A549 (cell line): ENCODE results near the gene LPAR1. TPM values are rescaled to one million over a fixed set of nuclear protein-coding genes. Genes with fewer than 3 reads are reported as not detected.

Experiments
- ATAC-seq, 2 experiments: fragments of 200-7000 bp in 1 of 2; fragments of >200 bp in 1 of 2; cut with Nextera tagmentation in 1 of 2; cut with Tn5 transposase in 1 of 2; 3 replicates each; pipeline versions ENCODE4 v1.8.0 to v1.9.1; 2018 to 2020; ENCODE audit warnings: mild to moderate bottlenecking in 1 of 2, moderate library complexity in 1 of 2
- CTCF ChIA-PET: fragments of 300-600 bp; sonication (Branson Sonifier 250); formaldehyde crosslinking; extraction: SDS; loops from one replicate; lab custom pipeline; 2021; ENCODE audit warnings: antibody characterized with exemption, inconsistent platforms; lab: Yijun Ruan, JAX
- POLR2A ChIA-PET: fragments of 350-600 bp; formaldehyde crosslinking; extraction: SDS; loops from one replicate; lab custom pipeline; 2021; ENCODE audit warnings: antibody characterized with exemption, inconsistent platforms; lab: Yijun Ruan, JAX
- DNase-seq, 2 experiments: peaks; one replicate each; pipeline versions ENCODE4 v3.0.0 to v3.0.0-alpha.2; 2011 to 2016; ENCODE audit warnings: low read depth in 1 of 2, low spot score in 1 of 2
- FAIRE-seq: peaks from 2 replicates; lab custom pipeline; 2011; peaks lifted over from hg19 to GRCh38; lab: Jason Lieb, UNC
- H3K27ac ChIP-seq, 2 experiments: fragments of >200 bp; sonication (Bioruptor Twin); formaldehyde crosslinking; 3 replicates each; pipeline ENCODE4 v1.5.1; 2016 to 2017
- H3K4me1 ChIP-seq: fragments of >200 bp; sonication (Bioruptor Twin); formaldehyde crosslinking; 3 replicates; pipeline ENCODE4 v1.6.1; 2016
- H3K4me2 ChIP-seq: fragments of >200 bp; sonication (Bioruptor Twin); formaldehyde crosslinking; 3 replicates; pipeline ENCODE4 v1.6.1; 2016
- H3K4me3 ChIP-seq: fragments of >200 bp; sonication (Bioruptor Twin); formaldehyde crosslinking; 3 replicates; pipeline ENCODE4 v1.5.1; 2016
- H3K9me3 ChIP-seq: fragments of >200 bp; sonication (Bioruptor Twin); formaldehyde crosslinking; 3 replicates; pipeline ENCODE4 v1.6.1; 2016
- BHLHE40 ChIP-seq: IDR thresholded peaks from 2 replicates; pipeline ENCODE4 v1.6.1; 2012; ENCODE audit warnings: low read depth, low read length, inconsistent platforms
- CBX2 ChIP-seq: fragments of 200-600 bp; sonication (generic); IDR thresholded peaks from 2 replicates; pipeline ENCODE4 v1.6.1; 2016; ENCODE audit warnings: low read depth, mild to moderate bottlenecking, borderline replicate concordance
- CHD2 ChIP-seq: fragments of 150-350 bp; IDR thresholded peaks from 2 replicates; pipeline ENCODE4 v1.6.1; 2014; ENCODE audit warnings: low read length; ENCODE audit not compliant: partially characterized antibody
- EHF ChIP-seq: fragments of 250-450 bp; sonication (Bioruptor Pico); IDR thresholded peaks from 2 replicates; pipeline ENCODE4 v1.5.0; 2020; ENCODE audit warnings: mild to moderate bottlenecking
- EHMT2 ChIP-seq: fragments of 200-600 bp; sonication (generic); IDR thresholded peaks from 2 replicates; pipeline ENCODE4 v1.6.1; 2016; ENCODE audit warnings: antibody characterized with exemption, low read depth, mild to moderate bottlenecking, moderate library complexity
- EP300 ChIP-seq, 2 experiments: fragments of >200 bp; sonication (Bioruptor Twin); formaldehyde crosslinking; IDR thresholded peaks; 2 replicates in 1 of 2; 3 replicates in 1 of 2; pipeline ENCODE4 v1.6.1; 2016 to 2017
- ESRRA ChIP-seq: fragments of 150-350 bp; IDR thresholded peaks from 2 replicates; pipeline ENCODE4 v1.6.1; 2014; ENCODE audit warnings: mild to moderate bottlenecking, low read length, borderline replicate concordance
- FOXS1 ChIP-seq: fragments of 250-450 bp; sonication (Bioruptor Pico); IDR thresholded peaks from 2 replicates; pipeline ENCODE4 v1.5.0; 2020; ENCODE audit warnings: mild to moderate bottlenecking, moderate library complexity
- GATA3 ChIP-seq: IDR thresholded peaks from 2 replicates; pipeline ENCODE4 v1.6.1; 2012; ENCODE audit warnings: borderline replicate concordance
- HEYL ChIP-seq: fragments of 250-450 bp; sonication (Bioruptor Pico); IDR thresholded peaks from 2 replicates; pipeline ENCODE4 v1.8.0; 2021; ENCODE audit warnings: mild to moderate bottlenecking, moderate library complexity
- HOXB13 ChIP-seq: fragments of 250-450 bp; sonication (Bioruptor Pico); IDR thresholded peaks from 2 replicates; pipeline ENCODE4 v1.5.0; 2020; ENCODE audit warnings: low read depth, mild to moderate bottlenecking, moderate library complexity
- JUN ChIP-seq, 2 experiments: fragments of >200 bp; sonication (Bioruptor Twin); formaldehyde crosslinking; IDR thresholded peaks; 2 replicates in 1 of 2; 3 replicates in 1 of 2; pipeline ENCODE4 v1.6.1; 2016 to 2017
- KDM5A ChIP-seq: fragments of 200-600 bp; sonication (generic); IDR thresholded peaks from 2 replicates; pipeline ENCODE4 v1.6.1; 2016; ENCODE audit warnings: antibody characterized with exemption, mild to moderate bottlenecking
- MAFK ChIP-seq: fragments of 450-650 bp; IDR thresholded peaks from 2 replicates; pipeline ENCODE4 v1.6.1; 2014; ENCODE audit not compliant: partially characterized antibody
- MAZ ChIP-seq: fragments of 150-350 bp; IDR thresholded peaks from 2 replicates; pipeline ENCODE4 v1.6.1; 2014; ENCODE audit warnings: antibody characterized with exemption, low read depth, low read length, borderline replicate concordance
- MYC ChIP-seq: IDR thresholded peaks from 2 replicates; pipeline ENCODE4 v1.6.1; 2012; ENCODE audit warnings: mild to moderate bottlenecking, inconsistent platforms, low read length, improper control_type of control experiment, borderline replicate concordance
- NFE2L2 ChIP-seq: fragments of 150-350 bp; conservative IDR thresholded peaks from 2 replicates; pipeline ENCODE4 v1.6.1; 2014; ENCODE audit warnings: low read length
- NR3C1 ChIP-seq: fragments of >200 bp; sonication (Bioruptor Twin); formaldehyde crosslinking; IDR thresholded peaks from 3 replicates; pipeline ENCODE4 v1.6.1; 2017
- POLR2AphosphoS2 ChIP-seq: conservative IDR thresholded peaks from 2 replicates; pipeline ENCODE4 v1.6.1; 2012; ENCODE audit warnings: low read length, improper control_type of control experiment, inconsistent platforms
- RAD21 ChIP-seq, 2 experiments: fragments of >200 bp in 1 of 2; sonication (Bioruptor Twin) in 1 of 2; formaldehyde crosslinking in 1 of 2; IDR thresholded peaks in 1 of 2; conservative IDR thresholded peaks in 1 of 2; 2 replicates in 1 of 2; 3 replicates in 1 of 2; pipeline ENCODE4 v1.6.1; 2012 to 2018; ENCODE audit warnings: inconsistent platforms in 1 of 2
- RARB ChIP-seq: fragments of 250-450 bp; sonication (Bioruptor Pico); IDR thresholded peaks from 2 replicates; pipeline ENCODE4 v1.8.0; 2021; ENCODE audit warnings: mild to moderate bottlenecking, moderate library complexity
- RCOR1 ChIP-seq: fragments of 150-350 bp; IDR thresholded peaks from 2 replicates; pipeline ENCODE4 v1.6.1; 2014; ENCODE audit warnings: antibody characterized with exemption, low read length, low read depth
- RFX5 ChIP-seq: fragments of 450-650 bp; IDR thresholded peaks from 2 replicates; pipeline ENCODE4 v1.7.1; 2014; ENCODE audit warnings: antibody characterized with exemption, mild to moderate bottlenecking, moderate library complexity
- ZC3H11A ChIP-seq: fragments of 450-650 bp; IDR thresholded peaks from 2 replicates; pipeline ENCODE4 v1.6.1; 2014; ENCODE audit warnings: antibody characterized with exemption, mild to moderate bottlenecking
- ZFP36 ChIP-seq: fragments of 450-650 bp; IDR thresholded peaks from 2 replicates; pipeline ENCODE4 v1.6.1; 2014; ENCODE audit warnings: borderline replicate concordance; ENCODE audit not compliant: partially characterized antibody
- ZSCAN20 ChIP-seq: fragments of 250-450 bp; sonication (Bioruptor Pico); IDR thresholded peaks from 2 replicates; pipeline ENCODE4 v1.8.0; 2022; ENCODE audit warnings: mild to moderate bottlenecking, moderate library complexity
- WGBS: methylation state at CpG from one replicate; pipeline ENCODE4 v1.1.6; 2017; ENCODE audit errors: missing lambda C conversion rate; 5-methylcytosine and 5-hydroxymethylcytosine counted together
- polyA plus RNA-seq, 4 experiments: library from polyadenylated mRNA; depleted of rRNA in 3 of 4; stranded (reverse); fragments of >200 nt; fragmentation: RNase III in 1 of 4; extraction: RNeasy Plus Mini Kit Qiagen cat#74134 plus additional on column Dnase treatment in 1 of 4; gene quantifications; 2 replicates in 3 of 4; 3 replicates in 1 of 4; pipeline ENCODE4 v1.2.3, GENCODE V29; 2011 to 2017
- TF ChIP-seq, protein P1 (sequence below): fragments of 250-450 bp; sonication (Bioruptor Pico); IDR thresholded peaks from 2 replicates; pipeline ENCODE4 v1.5.0; 2021; ENCODE audit warnings: mild to moderate bottlenecking, moderate library complexity, borderline replicate concordance
- TF ChIP-seq, protein P2 (sequence below): fragments of 450-650 bp; IDR thresholded peaks from 2 replicates; pipeline ENCODE4 v1.6.1; 2014; ENCODE audit warnings: antibody characterized with exemption
- TF ChIP-seq, protein P3 (sequence below): fragments of >200 bp; sonication (Bioruptor Twin); formaldehyde crosslinking; IDR thresholded peaks from 3 replicates; pipeline ENCODE4 v1.5.1; 2016
- TF ChIP-seq, protein P4 (sequence below): IDR thresholded peaks from 2 replicates; pipeline ENCODE4 v1.6.1; 2012

Gene LPAR1
- polyA plus RNA-seq, 2 of the 4 experiments (the other 2 are of a cell fraction): 15.8 to 33.7 TPM

DNA sequence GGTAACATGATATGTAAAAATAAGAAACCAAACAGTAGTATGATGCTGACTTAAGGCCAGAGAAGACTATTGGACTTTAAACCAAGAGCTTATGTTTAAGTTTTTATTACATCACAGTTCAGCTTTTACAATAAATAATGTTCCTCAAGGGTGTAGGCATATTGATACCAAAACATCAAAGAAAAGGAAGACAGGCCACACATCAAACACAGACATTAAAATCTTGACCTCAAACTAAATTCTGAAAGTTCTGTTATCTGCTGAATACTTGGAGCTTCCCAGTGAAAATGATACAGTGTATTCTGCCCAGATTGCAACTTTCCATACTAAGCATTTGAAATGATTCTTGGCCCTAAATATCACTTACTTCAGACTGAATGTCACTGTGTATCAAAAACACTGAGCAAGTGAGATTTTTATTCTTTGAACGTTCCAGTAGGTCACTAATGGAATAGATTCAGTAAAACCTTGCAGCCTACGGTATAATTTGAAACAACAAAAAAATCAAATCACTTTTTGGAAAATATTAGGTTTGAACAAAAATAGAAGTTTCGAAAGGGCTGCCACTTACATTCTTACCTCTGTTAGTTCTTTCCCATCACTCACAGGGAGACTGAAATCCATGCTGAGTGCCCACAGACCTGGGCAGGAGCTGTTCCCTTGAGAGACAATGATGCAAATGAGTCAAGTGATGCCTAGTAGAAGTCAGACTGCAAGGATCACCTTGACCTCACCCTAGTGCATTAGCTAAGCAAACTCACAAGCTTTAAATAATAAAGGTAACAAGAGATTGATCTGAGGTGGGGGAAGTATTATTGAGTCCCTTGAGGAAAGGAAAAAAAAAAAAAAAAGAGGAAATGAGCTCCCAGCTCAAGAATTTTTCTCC, 2.5 kb downstream of the LPAR1 start (continued):
- no peak for TF ChIP-seq RCOR1
- TF ChIP-seq ESRRA: no peak
- no peak for TF ChIP-seq EHMT2

DNA sequence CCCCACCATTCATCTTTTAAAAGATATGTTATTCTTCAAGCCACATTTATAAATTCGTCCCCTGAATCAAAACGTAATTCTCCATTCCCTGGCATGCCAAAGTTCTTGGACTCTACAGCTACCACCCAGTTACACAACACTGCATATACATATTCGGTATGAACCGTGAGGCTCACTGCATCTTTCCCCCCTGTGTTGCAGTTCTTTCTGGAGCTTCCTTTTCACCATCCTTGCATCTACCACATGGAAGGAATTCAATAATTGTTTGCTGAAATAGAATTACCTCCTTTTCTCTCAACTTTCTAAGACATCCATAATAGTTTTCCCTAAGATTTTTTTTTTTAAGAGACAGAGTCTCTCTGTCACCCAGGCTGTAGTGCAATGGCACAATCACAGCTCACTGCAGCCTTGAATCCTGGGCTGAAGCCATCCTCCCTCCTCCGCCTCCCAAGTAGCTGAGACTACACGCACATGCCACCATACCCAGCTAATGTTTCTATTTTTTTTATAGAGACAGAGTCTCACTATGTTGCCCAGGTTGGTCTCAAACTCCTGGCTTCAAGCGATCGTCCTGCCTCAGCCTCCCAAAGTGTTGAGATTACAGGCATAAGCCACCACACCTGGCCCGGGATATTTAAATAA, 3.3 kb downstream of the LPAR1 start:
- DNase-seq: no peak
- no peak overlapping the region for H3K4me3 ChIP-seq

DNA sequence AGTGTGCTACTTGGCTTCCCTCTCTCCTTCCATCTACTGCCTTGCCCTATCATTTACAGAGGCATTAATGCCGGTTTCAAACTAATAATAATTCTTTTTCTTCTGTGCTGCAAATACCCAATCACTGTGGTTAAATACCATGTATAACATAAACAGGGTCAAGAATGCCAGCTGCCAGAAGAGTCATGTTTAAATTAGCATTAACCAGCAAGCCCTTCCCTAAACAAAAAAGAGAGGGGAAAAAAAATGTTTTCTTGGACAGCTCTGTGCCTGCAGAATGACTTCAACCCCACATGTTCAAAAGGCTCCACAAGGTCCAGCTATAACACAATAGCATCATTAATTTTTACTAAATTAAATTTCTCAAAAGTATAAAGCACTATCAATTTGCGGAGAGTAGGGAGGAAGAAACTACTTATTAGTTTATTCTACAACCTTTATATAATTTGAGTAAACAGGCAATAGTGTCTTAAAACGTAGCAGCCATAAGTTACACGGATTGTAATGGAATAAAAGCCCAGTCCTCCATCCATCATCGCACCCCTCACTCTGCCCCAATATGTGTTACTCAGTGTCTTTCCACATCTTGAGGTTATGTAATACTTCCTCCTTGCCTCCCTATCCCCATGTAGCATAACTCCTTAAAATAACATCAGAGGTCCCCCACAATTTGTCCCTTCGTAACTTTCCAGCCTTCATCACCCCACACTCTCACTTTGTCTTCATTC, 3.9 kb downstream of the LPAR1 start:
- no peak for DNase-seq

More for the DNA sequence above, 3.3 kb downstream of the LPAR1 start:
- Histone ChIP-seq H3K4me2 (peak overlapping the region; percentile 77), H3K9me3 (no peaks in the 10 kb centered on the region), H3K27ac (0 out of 6 replicates have a peak overlapping the region, but pooled peaks of 1 of the 2 experiments have one; percentile 9), H3K4me1 (peaks cover 37% of the 10 kb centered on the region)
- WGBS: 87% methylated on average over 9 of the region's 9 CpGs
- ChIA-PET POLR2A (interaction anchor here (1.0 kb wide), 1 partner anchor 122 kb away, joined by 3 read pairs; no protein-coding TSS in a partner anchor), CTCF (interaction anchor here (0.7 to 2.0 kb wide), 4 partner anchors 9 to 239 kb away, joined by 3 to 5 read pairs (median 4); no protein-coding TSS in a partner anchor)
- ATAC-seq (no peak), FAIRE-seq (no peak)
- TF ChIP-seq MYC (no peak), RCOR1 (no peak), NR3C1 (no peak), POLR2AphosphoS2 (no peak), ZFP36 (no peak), FOXS1 (CRISPR knock-in tag) (no peak), JUN (IDR thresholded peaks at IDR 0.05) (no peak), KDM5A (no peak), NFE2L2 (no peak), HOXB13 (CRISPR knock-in tag) (no peak)
- TF ChIP-seq, protein P1, sequence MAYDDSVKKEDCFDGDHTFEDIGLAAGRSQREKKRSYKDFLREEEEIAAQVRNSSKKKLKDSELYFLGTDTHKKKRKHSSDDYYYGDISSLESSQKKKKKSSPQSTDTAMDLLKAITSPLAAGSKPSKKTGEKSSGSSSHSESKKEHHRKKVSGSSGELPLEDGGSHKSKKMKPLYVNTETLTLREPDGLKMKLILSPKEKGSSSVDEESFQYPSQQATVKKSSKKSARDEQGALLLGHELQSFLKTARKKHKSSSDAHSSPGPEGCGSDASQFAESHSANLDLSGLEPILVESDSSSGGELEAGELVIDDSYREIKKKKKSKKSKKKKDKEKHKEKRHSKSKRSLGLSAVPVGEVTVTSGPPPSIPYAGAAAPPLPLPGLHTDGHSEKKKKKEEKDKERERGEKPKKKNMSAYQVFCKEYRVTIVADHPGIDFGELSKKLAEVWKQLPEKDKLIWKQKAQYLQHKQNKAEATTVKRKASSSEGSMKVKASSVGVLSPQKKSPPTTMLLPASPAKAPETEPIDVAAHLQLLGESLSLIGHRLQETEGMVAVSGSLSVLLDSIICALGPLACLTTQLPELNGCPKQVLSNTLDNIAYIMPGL (CRISPR knock-in tag): no peak
- TF ChIP-seq, protein P2, sequence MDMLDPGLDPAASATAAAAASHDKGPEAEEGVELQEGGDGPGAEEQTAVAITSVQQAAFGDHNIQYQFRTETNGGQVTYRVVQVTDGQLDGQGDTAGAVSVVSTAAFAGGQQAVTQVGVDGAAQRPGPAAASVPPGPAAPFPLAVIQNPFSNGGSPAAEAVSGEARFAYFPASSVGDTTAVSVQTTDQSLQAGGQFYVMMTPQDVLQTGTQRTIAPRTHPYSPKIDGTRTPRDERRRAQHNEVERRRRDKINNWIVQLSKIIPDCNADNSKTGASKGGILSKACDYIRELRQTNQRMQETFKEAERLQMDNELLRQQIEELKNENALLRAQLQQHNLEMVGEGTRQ: no peak

More for the DNA sequence above, 3.9 kb downstream of the LPAR1 start:
- no peak for TF ChIP-seq MAZ
- TF ChIP-seq RAD21 (conservative IDR thresholded peaks at IDR 0.05 in 1 of 2, IDR thresholded peaks at IDR 0.05 in 1 of 2): no peak
- no peak for TF ChIP-seq ZSCAN20
- TF ChIP-seq EP300 (IDR thresholded peaks at IDR 0.05): no peak
- no peak for TF ChIP-seq POLR2AphosphoS2
- TF ChIP-seq CHD2: no peak
- TF ChIP-seq, protein P3, sequence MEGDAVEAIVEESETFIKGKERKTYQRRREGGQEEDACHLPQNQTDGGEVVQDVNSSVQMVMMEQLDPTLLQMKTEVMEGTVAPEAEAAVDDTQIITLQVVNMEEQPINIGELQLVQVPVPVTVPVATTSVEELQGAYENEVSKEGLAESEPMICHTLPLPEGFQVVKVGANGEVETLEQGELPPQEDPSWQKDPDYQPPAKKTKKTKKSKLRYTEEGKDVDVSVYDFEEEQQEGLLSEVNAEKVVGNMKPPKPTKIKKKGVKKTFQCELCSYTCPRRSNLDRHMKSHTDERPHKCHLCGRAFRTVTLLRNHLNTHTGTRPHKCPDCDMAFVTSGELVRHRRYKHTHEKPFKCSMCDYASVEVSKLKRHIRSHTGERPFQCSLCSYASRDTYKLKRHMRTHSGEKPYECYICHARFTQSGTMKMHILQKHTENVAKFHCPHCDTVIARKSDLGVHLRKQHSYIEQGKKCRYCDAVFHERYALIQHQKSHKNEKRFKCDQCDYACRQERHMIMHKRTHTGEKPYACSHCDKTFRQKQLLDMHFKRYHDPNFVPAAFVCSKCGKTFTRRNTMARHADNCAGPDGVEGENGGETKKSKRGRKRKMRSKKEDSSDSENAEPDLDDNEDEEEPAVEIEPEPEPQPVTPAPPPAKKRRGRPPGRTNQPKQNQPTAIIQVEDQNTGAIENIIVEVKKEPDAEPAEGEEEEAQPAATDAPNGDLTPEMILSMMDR: no peak
- TF ChIP-seq MAFK: no peak
- no peak for TF ChIP-seq GATA3
- no peak for TF ChIP-seq HEYL (CRISPR knock-in tag)
- TF ChIP-seq RFX5: no peak
- no peak for TF ChIP-seq EHF (CRISPR knock-in tag)
- no peak for TF ChIP-seq ZC3H11A
- TF ChIP-seq BHLHE40: no peak
- TF ChIP-seq, protein P4, sequence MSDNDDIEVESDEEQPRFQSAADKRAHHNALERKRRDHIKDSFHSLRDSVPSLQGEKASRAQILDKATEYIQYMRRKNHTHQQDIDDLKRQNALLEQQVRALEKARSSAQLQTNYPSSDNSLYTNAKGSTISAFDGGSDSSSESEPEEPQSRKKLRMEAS: no peak
- no peak for TF ChIP-seq ZFP36
- TF ChIP-seq CBX2: no peak
- TF ChIP-seq RARB: no peak
- Histone ChIP-seq H3K4me2 (peak overlapping the region; percentile 77; the same call in 2 of the 3 replicates), H3K4me3 (no peak overlapping the region), H3K27ac (no peak overlapping the region), H3K4me1 (peaks cover 35% of the 10 kb centered on the region), H3K9me3 (no peaks in the 10 kb centered on the region)
- no peak for ATAC-seq
- ChIA-PET POLR2A (interaction anchor here (1.0 kb wide), 1 partner anchor 121 kb away, joined by 3 read pairs; no protein-coding TSS in a partner anchor), CTCF (interaction anchor here (0.7 to 1.1 kb wide), 2 partner anchors 31 to 239 kb away, joined by 3 read pairs; no protein-coding TSS in a partner anchor)
- WGBS: 83% methylated on average over 6 of the region's 6 CpGs
- FAIRE-seq: no peak
